Measurements from ENCODE around the gene THAP12. TPM values are rescaled to one million over a fixed set of nuclear protein-coding genes. Genes with fewer than 3 reads are reported as not detected.
A peak's percentile ranks its signal among the peaks of the same experiment; 100 is the strongest.

Gene THAP12
- polyA plus RNA-seq, 2 of the 4 experiments (the other 2 are of a cell fraction), result 34.6 to 82.4 TPM

DNA sequence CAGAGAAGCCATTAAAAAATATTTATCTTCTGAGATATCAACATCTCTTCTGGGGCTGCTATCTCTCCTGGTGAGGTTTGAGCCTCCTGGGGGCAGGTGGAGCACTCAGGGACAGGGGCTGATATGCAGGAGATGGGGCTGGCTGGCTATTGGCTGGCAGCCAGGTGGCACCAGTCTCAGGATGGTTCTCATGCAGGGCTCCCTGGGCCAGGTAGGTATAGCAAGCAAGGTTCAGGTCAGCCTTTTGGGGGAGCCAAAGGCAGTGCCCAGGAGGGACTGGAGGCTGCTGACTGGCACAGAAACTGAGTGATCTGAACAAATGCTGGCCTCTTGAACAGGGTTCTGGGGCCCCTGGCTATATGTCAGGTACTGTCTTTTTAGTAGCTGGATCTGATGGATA, 34.1 kb upstream of the THAP12 start:
- Histone ChIP-seq H3K27ac (no peak overlapping the region), H3K4me2 (no peak overlapping the region), H3K4me1 (no peaks in the 10 kb centered on the region), H3K4me3 (no peak overlapping the region), H3K9me3 (no peaks in the 10 kb centered on the region)
- no peak for ATAC-seq
- DNase-seq (ENCODE audit: low read depth in 1 of 2, low spot score in 1 of 2), result peak in 1 of 2 experiments; percentile 6
- CTCF ChIA-PET, result interaction anchor here (1.0 to 1.1 kb wide), 2 partner anchors 11 to 183 kb away, joined by 3 read pairs; no protein-coding TSS in a partner anchor
- FAIRE-seq, result no peak
- TF ChIP-seq HOXB5 (CRISPR knock-in tag; IDR thresholded peaks at IDR 0.05) (no peak), HEYL (CRISPR knock-in tag; IDR thresholded peaks at IDR 0.05) (no peak), HDAC2 (IDR thresholded peaks at IDR 0.05) (no peak), HOXB13 (CRISPR knock-in tag; IDR thresholded peaks at IDR 0.05; ENCODE audit: low read depth) (no peak), JUN (IDR thresholded peaks at IDR 0.05) (no peak), RNF2 (IDR thresholded peaks at IDR 0.05; ENCODE audit: borderline replicate concordance, low read depth) (no peak), NFE2L2 (conservative IDR thresholded peaks at IDR 0.05; ENCODE audit: low read length) (no peak), KDM1A (IDR thresholded peaks at IDR 0.05; ENCODE audit: low read depth) (no peak)
- POLR2A ChIA-PET, result no interaction called here

DNA sequence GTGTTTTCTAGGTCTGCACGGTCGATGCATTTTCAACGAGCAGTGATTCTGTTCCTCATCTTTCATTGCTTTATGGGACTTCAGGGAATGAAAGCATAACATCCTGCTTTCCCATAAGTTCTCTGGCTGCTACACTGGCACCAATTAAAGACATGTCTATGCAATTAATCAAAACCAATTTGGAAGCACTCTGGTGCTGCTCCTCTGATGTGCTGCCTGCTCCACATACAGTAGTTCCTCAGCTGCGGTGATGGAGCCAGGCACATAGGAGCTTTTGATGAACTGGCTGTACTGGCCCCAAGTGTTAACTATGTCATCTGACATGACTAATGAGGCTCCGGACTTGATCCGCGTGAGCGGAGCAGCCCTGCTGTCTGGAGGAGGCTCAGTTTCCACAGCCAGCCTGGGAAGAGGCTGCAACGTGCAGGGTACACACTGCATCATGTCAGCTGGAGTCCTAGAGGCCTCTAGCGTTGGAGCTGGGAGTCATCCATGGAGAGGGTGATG, 30.0 kb upstream of the THAP12 start:
- Histone ChIP-seq H3K4me2 (no peak overlapping the region), H3K4me3 (no peak overlapping the region), H3K9me3 (no peaks in the 10 kb centered on the region), H3K4me1 (no peaks in the 10 kb centered on the region), H3K27ac (no peak overlapping the region)
- ChIA-PET POLR2A (no interaction called here), CTCF (interaction anchor here (1.9 kb wide), 1 partner anchor 9 kb away, joined by 9 read pairs; no protein-coding TSS in a partner anchor)
- WGBS (ENCODE audit: missing lambda C conversion rate), result 70% methylated on average over 9 of the region's 10 CpGs
- TF ChIP-seq HDAC2 (IDR thresholded peaks at IDR 0.05) (no peak), SREBF2 (IDR thresholded peaks at IDR 0.05) (no peak), FOSB (CRISPR knock-in tag; IDR thresholded peaks at IDR 0.05) (no peak), MAFK (IDR thresholded peaks at IDR 0.05; ENCODE audit: partially characterized antibody) (no peak), MAZ (IDR thresholded peaks at IDR 0.05; ENCODE audit: borderline replicate concordance, low read depth, low read length) (no peak), PHF8 (IDR thresholded peaks at IDR 0.05; ENCODE audit: borderline replicate concordance, low read depth) (no peak), ZNF302 (CRISPR knock-in tag; IDR thresholded peaks at IDR 0.05) (no peak), RCOR1 (IDR thresholded peaks at IDR 0.05; ENCODE audit: low read depth, low read length) (no peak), GATA3 (IDR thresholded peaks at IDR 0.05; ENCODE audit: borderline replicate concordance) (no peak), MYC (IDR thresholded peaks at IDR 0.05; ENCODE audit: borderline replicate concordance, low read length) (no peak), CBX8 (IDR thresholded peaks at IDR 0.05) (no peak), RAD21 (conservative IDR thresholded peaks at IDR 0.05 in 1 of 2, IDR thresholded peaks at IDR 0.05 in 1 of 2) (no peak), JUN (IDR thresholded peaks at IDR 0.05) (no peak), HOXB13 (CRISPR knock-in tag; IDR thresholded peaks at IDR 0.05; ENCODE audit: low read depth) (no peak)
- TF ChIP-seq, protein P1, sequence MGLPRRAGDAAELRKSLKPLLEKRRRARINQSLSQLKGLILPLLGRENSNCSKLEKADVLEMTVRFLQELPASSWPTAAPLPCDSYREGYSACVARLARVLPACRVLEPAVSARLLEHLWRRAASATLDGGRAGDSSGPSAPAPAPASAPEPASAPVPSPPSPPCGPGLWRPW (IDR thresholded peaks at IDR 0.05), result no peak
- TF ChIP-seq, protein P2, sequence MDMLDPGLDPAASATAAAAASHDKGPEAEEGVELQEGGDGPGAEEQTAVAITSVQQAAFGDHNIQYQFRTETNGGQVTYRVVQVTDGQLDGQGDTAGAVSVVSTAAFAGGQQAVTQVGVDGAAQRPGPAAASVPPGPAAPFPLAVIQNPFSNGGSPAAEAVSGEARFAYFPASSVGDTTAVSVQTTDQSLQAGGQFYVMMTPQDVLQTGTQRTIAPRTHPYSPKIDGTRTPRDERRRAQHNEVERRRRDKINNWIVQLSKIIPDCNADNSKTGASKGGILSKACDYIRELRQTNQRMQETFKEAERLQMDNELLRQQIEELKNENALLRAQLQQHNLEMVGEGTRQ (IDR thresholded peaks at IDR 0.05), result no peak
- TF ChIP-seq, protein P3, sequence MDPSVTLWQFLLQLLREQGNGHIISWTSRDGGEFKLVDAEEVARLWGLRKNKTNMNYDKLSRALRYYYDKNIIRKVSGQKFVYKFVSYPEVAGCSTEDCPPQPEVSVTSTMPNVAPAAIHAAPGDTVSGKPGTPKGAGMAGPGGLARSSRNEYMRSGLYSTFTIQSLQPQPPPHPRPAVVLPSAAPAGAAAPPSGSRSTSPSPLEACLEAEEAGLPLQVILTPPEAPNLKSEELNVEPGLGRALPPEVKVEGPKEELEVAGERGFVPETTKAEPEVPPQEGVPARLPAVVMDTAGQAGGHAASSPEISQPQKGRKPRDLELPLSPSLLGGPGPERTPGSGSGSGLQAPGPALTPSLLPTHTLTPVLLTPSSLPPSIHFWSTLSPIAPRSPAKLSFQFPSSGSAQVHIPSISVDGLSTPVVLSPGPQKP (IDR thresholded peaks at IDR 0.05; ENCODE audit: low read depth, low read length), result no peak
- DNase-seq (ENCODE audit: low read depth in 1 of 2, low spot score in 1 of 2) (no peak), FAIRE-seq (no peak), ATAC-seq (no peak; a peak in 1 of 6 replicates)
